Mesenchymal stem cell (in vitro differentiated cells and primary cell): ENCODE measurements around the gene HEXA.

Source experiments
- DNase-seq: peaks from one replicate; pipeline ENCODE4 v3.0.0-alpha.2; 2013
- H2AFZ ChIP-seq: one replicate; pipeline ENCODE4 v1.6.1; 2013; ENCODE audit warnings: low read depth, mild to moderate bottlenecking, control low read depth, inconsistent platforms, low read length, moderate library complexity
- H2AK5ac ChIP-seq: 2 replicates; pipeline ENCODE4 v1.6.1; 2013; ENCODE audit warnings: low read length, moderate library complexity, mild to moderate bottlenecking, inconsistent platforms; ENCODE audit not compliant: severe bottlenecking
- H2BK120ac ChIP-seq: one replicate; pipeline ENCODE4 v1.6.1; 2013; ENCODE audit warnings: low read depth, mild to moderate bottlenecking, inconsistent platforms, low read length, moderate library complexity
- H2BK12ac ChIP-seq, 2 experiments: one replicate each; pipeline ENCODE4 v1.6.1; 2013; ENCODE audit warnings: inconsistent platforms in 2 of 2, low read length in 2 of 2, mild to moderate bottlenecking in 2 of 2, moderate library complexity in 2 of 2, control low read depth in 1 of 2
- H2BK15ac ChIP-seq: one replicate; pipeline ENCODE4 v1.6.1; 2013; ENCODE audit warnings: mild to moderate bottlenecking, low read depth, inconsistent platforms; ENCODE audit not compliant: poor library complexity, severe bottlenecking
- H2BK5ac ChIP-seq: 2 replicates; pipeline ENCODE4 v1.6.1; 2013; ENCODE audit warnings: low read depth, mild to moderate bottlenecking, low read length, control low read depth, inconsistent platforms; ENCODE audit not compliant: poor library complexity, severe bottlenecking
- H3K14ac ChIP-seq, 2 experiments: one replicate each; pipeline ENCODE4 v1.6.1; 2013; ENCODE audit warnings: inconsistent platforms in 2 of 2, low read length in 2 of 2, control low read depth in 1 of 2, mild to moderate bottlenecking in 1 of 2, moderate library complexity in 1 of 2
- H3K18ac ChIP-seq, 2 experiments: one replicate each; pipeline ENCODE4 v1.6.1; 2013; ENCODE audit warnings: inconsistent platforms in 2 of 2, low read length in 2 of 2, control low read depth in 1 of 2, low read depth in 1 of 2, mild to moderate bottlenecking in 1 of 2
- H3K23ac ChIP-seq, 2 experiments: one replicate each; pipeline ENCODE4 v1.6.1; 2013; ENCODE audit warnings: inconsistent platforms in 2 of 2, low read length in 2 of 2, mild to moderate bottlenecking in 2 of 2, moderate library complexity in 2 of 2, control low read depth in 1 of 2
- H3K27ac ChIP-seq: 2 replicates; pipeline ENCODE4 v1.5.1; 2013; ENCODE audit warnings: mild to moderate bottlenecking, moderate library complexity, low read length, control low read depth, inconsistent platforms; ENCODE audit not compliant: poor library complexity, severe bottlenecking
- H3K27me3 ChIP-seq, 2 experiments: 2 replicates each; pipeline versions ENCODE4 v1.6.1 to v1.7.0; 2013; ENCODE audit warnings: low read length in 2 of 2, mild to moderate bottlenecking in 2 of 2, moderate library complexity in 2 of 2, control low read depth in 1 of 2, inconsistent platforms in 1 of 2; ENCODE audit not compliant: control insufficient read depth in 1 of 2, insufficient read depth in 1 of 2
- H3K36me3 ChIP-seq, 2 experiments: 2 replicates each; pipeline versions ENCODE4 v1.6.1 to v1.7.0; 2013; ENCODE audit warnings: low read length in 2 of 2, control low read depth in 1 of 2, inconsistent platforms in 1 of 2, low read depth in 1 of 2, mild to moderate bottlenecking in 1 of 2; ENCODE audit not compliant: insufficient read depth in 2 of 2, control insufficient read depth in 1 of 2
- H3K4ac ChIP-seq, 2 experiments: one replicate each; pipeline ENCODE4 v1.6.1; 2013; ENCODE audit warnings: inconsistent platforms in 2 of 2, low read length in 2 of 2, mild to moderate bottlenecking in 2 of 2, moderate library complexity in 2 of 2, control low read depth in 1 of 2, low read depth in 1 of 2
- H3K4me1 ChIP-seq: 2 replicates; pipeline ENCODE4 v1.6.1; 2013; ENCODE audit warnings: low read depth, low read length, control low read depth; ENCODE audit not compliant: control insufficient read depth, insufficient read depth
- H3K4me2 ChIP-seq: 2 replicates; pipeline ENCODE4 v1.6.1; 2013; ENCODE audit warnings: low read length, mild to moderate bottlenecking, inconsistent platforms; ENCODE audit not compliant: poor library complexity, severe bottlenecking
- H3K4me3 ChIP-seq, 2 experiments: 2 replicates each; pipeline versions ENCODE4 v1.5.1 to v1.7.0; 2013; ENCODE audit warnings: low read length in 2 of 2, mild to moderate bottlenecking in 2 of 2, control low read depth in 1 of 2, low read depth in 1 of 2; ENCODE audit not compliant: insufficient read depth in 1 of 2
- H3K79me1 ChIP-seq: replicated peaks from 2 replicates; pipeline ENCODE4 v1.6.1; 2013; ENCODE audit warnings: mild to moderate bottlenecking, control low read depth, low read length, inconsistent platforms; ENCODE audit not compliant: poor library complexity, severe bottlenecking
- H3K9ac ChIP-seq: 2 replicates; pipeline ENCODE4 v1.7.0; 2013; ENCODE audit warnings: mild to moderate bottlenecking, low read length, moderate library complexity
- H3K9me3 ChIP-seq: 2 replicates; pipeline ENCODE4 v1.7.0; 2013; ENCODE audit warnings: mild to moderate bottlenecking, low read length; ENCODE audit not compliant: control insufficient read depth
- H4K8ac ChIP-seq: one replicate; pipeline ENCODE4 v1.6.1; 2013; ENCODE audit warnings: inconsistent platforms, mild to moderate bottlenecking, low read length, moderate library complexity
- H4K91ac ChIP-seq: one replicate; pipeline ENCODE4 v1.6.1; 2013; ENCODE audit warnings: mild to moderate bottlenecking, low read length, inconsistent platforms
- WGBS: methylation state at CpG from one replicate; pipeline ENCODE4 v1.1.7; 2013; ENCODE audit warnings: mixed read lengths; 5-methylcytosine and 5-hydroxymethylcytosine counted together

HEXA gene

GRCh38 chr15:72411111-72411510, 35.3 kb upstream of the HEXA start:
- H3K18ac ChIP-seq = no peak overlapping the region

DNA sequence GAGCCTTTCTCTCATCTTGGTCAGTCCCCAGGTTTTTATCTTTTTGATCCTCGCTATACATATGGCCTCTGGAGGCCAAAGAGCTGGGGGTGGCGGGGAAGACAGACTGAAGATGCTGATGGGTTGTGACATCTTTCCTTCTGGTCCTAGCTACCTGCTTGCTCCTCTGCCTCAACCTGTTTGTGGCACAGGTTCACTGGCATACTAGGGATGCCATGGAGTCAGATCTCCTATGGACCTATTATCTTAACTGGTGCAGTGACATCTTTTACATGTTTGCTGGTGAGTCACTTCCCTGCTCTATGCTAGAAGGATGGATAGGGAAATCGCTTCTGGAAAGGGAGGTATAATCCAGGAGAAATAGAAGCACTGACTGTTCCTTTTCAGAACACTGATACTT, 31.1 kb upstream of the HEXA start:
- H2BK12ac ChIP-seq = no peak overlapping the region
- H3K9me3 ChIP-seq = peaks cover 5% of the 10 kb centered on the region
- H3K4me3 ChIP-seq = no peak overlapping the region
- no peaks in the 10 kb centered on the region for H3K4me1 ChIP-seq
- H2BK120ac ChIP-seq = no peak overlapping the region
- H3K79me1 ChIP-seq = no peaks in the 10 kb centered on the region
- 72% methylated on average over 3 of the region's 3 CpGs for WGBS
- H3K14ac ChIP-seq = no peak overlapping the region
- no peak overlapping the region for H2BK15ac ChIP-seq
- H3K27ac ChIP-seq = no peak overlapping the region
- no peak for DNase-seq
- no peak overlapping the region for H2BK5ac ChIP-seq
- H3K18ac ChIP-seq = no peak overlapping the region
- no peaks in the 10 kb centered on the region for H3K36me3 ChIP-seq
- no peak overlapping the region for H3K9ac ChIP-seq
- H3K4me2 ChIP-seq = no peak overlapping the region
- H4K91ac ChIP-seq = no peak overlapping the region
- no peak overlapping the region for H3K23ac ChIP-seq
- no peak overlapping the region for H2AK5ac ChIP-seq
- H3K4ac ChIP-seq = no peak overlapping the region
- H3K27me3 ChIP-seq = peaks cover 52 to 66% of the 10 kb centered on the region in 2 experiments
- H2AFZ ChIP-seq = no peak overlapping the region
- no peak overlapping the region for H4K8ac ChIP-seq

More at GRCh38 chr15:72411111-72411510, 35.3 kb upstream of the HEXA start:
- Histone ChIP-seq H3K23ac (no peak overlapping the region), H3K14ac (no peak overlapping the region), H4K91ac (no peak overlapping the region), H3K9ac (no peak overlapping the region), H3K4me3 (no peak overlapping the region), H2AFZ (no peak overlapping the region), H3K36me3 (no peaks in the 10 kb centered on the region), H2BK15ac (no peak overlapping the region), H3K4me2 (no peak overlapping the region), H2AK5ac (no peak overlapping the region), H3K9me3 (peaks cover 5% of the 10 kb centered on the region), H3K27ac (no peak overlapping the region), H3K4ac (no peak overlapping the region), H2BK5ac (no peak overlapping the region), H2BK12ac (no peak overlapping the region), H3K27me3 (peaks cover 22 to 37% of the 10 kb centered on the region in 2 experiments), H2BK120ac (no peak overlapping the region), H3K79me1 (no peaks in the 10 kb centered on the region), H4K8ac (no peak overlapping the region), H3K4me1 (no peaks in the 10 kb centered on the region)
- WGBS = 75% methylated on average over 5 of the region's 5 CpGs
- DNase-seq = no peak

DNA sequence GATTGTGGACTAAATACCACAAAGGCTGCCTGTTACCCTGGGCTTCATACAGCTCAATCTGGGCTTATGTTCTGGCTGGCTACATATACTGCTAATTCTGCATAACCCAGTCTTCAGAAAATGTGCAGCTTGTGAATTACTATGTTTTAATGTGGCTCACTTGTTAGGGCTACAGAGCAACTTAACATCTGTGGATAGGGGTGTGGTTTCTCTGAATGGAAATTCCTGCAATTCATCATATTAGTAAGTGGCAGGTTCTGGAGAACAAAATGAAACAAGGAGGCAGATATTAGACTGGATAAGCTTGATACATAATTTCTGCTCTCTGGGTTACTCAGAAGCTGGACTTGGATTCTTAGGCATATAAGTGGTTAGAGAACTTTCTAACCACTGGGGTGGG, 29.0 kb upstream of the HEXA start:
- H3K4ac ChIP-seq = no peak overlapping the region
- H3K18ac ChIP-seq = no peak overlapping the region
- H2BK5ac ChIP-seq = no peak overlapping the region
- no peaks in the 10 kb centered on the region for H3K79me1 ChIP-seq
- no peak overlapping the region for H4K8ac ChIP-seq
- H3K14ac ChIP-seq = no peak overlapping the region
- H3K4me2 ChIP-seq = no peak overlapping the region
- DNase-seq = no peak
- no peak overlapping the region for H4K91ac ChIP-seq
- no peaks in the 10 kb centered on the region for H3K36me3 ChIP-seq
- no peaks in the 10 kb centered on the region for H3K9me3 ChIP-seq
- H3K27ac ChIP-seq = no peak overlapping the region
- no peak overlapping the region for H3K9ac ChIP-seq
- no peaks in the 10 kb centered on the region for H3K4me1 ChIP-seq
- no peak overlapping the region for H2BK12ac ChIP-seq
- no peak overlapping the region for H2AFZ ChIP-seq
- H2AK5ac ChIP-seq = no peak overlapping the region
- H2BK15ac ChIP-seq = no peak overlapping the region
- H3K27me3 ChIP-seq = peaks cover 59 to 64% of the 10 kb centered on the region in 2 experiments
- H3K23ac ChIP-seq = no peak overlapping the region
- H3K4me3 ChIP-seq = no peak overlapping the region
- no peak overlapping the region for H2BK120ac ChIP-seq

DNA sequence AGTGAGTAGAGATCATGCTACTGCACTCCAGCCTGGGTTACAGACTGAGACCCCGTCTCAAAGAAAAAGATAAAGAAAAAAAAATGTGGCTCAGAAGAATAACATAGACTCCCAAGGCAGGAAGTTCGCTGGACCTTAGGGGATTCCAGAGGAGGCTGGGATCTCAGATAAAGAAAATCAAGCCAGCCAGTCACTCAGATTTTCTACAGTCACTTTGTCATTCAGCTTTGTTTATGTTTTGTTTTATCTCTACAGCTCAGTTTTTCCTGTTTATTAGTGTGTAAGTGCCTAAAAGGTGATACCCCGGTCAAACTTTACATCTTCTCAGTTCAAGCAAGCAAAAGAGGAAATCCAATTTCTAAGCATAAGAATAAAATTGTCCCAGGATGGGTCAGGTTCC, 28.5 kb upstream of the HEXA start:
- Histone ChIP-seq H3K79me1 (no peaks in the 10 kb centered on the region), H3K9me3 (no peaks in the 10 kb centered on the region)

More for the DNA sequence above, 28.5 kb upstream of the HEXA start:
- Histone ChIP-seq H3K4ac (no peak overlapping the region), H3K4me1 (no peaks in the 10 kb centered on the region), H2BK5ac (no peak overlapping the region), H3K27ac (no peak overlapping the region), H2AK5ac (no peak overlapping the region), H4K8ac (no peak overlapping the region), H2BK15ac (no peak overlapping the region), H2BK12ac (no peak overlapping the region), H3K4me3 (no peak overlapping the region), H3K9ac (no peak overlapping the region), H3K4me2 (no peak overlapping the region), H3K23ac (no peak overlapping the region), H4K91ac (no peak overlapping the region), H3K36me3 (no peaks in the 10 kb centered on the region), H3K18ac (no peak overlapping the region), H2BK120ac (no peak overlapping the region), H3K14ac (no peak overlapping the region), H2AFZ (no peak overlapping the region), H3K27me3 (peaks cover 59 to 66% of the 10 kb centered on the region in 2 experiments)
- 67% methylated on average over 3 of the region's 3 CpGs for WGBS
- DNase-seq = no peak
